Neural crest cell (in vitro differentiated cells): ENCODE results near the gene SLC26A1. TPM values are rescaled to one million over a fixed set of nuclear protein-coding genes. Genes with fewer than 3 reads are reported as not detected.

ENCODE experiments used
- DNase-seq: peaks from one replicate; pipeline ENCODE4 v3.0.0; 2021; ENCODE audit warnings: low read depth, mixed read lengths, low spot score
- H3K27ac Mint-ChIP-seq: one replicate; pipeline ENCODE4 v1.8.0; 2021; ENCODE audit warnings: mild to moderate bottlenecking, mixed read lengths; ENCODE audit not compliant: unreplicated experiment
- H3K27me3 Mint-ChIP-seq: 2 replicates; pipeline ENCODE4 v1.8.0; 2021; ENCODE audit warnings: low read depth, mild to moderate bottlenecking, mixed read lengths
- H3K36me3 Mint-ChIP-seq: 2 replicates; pipeline ENCODE4 v1.8.0; 2021; ENCODE audit warnings: low read depth, mild to moderate bottlenecking, mixed read lengths
- H3K4me1 Mint-ChIP-seq: 2 replicates; pipeline ENCODE4 v1.8.0; 2021; ENCODE audit warnings: mixed read lengths
- H3K4me3 Mint-ChIP-seq: one replicate; pipeline ENCODE4 v1.8.0; 2021; ENCODE audit warnings: mild to moderate bottlenecking, mixed read lengths
- H3K9me3 Mint-ChIP-seq: 2 replicates; pipeline ENCODE4 v1.8.0; 2021; ENCODE audit warnings: mixed read lengths
- CTCF ChIP-seq: fragments of 200-600 bp; sonication (generic); conservative IDR thresholded peaks from 2 replicates; pipeline ENCODE4 v1.5.0; 2021; ENCODE audit warnings: antibody characterized with exemption, mild to moderate bottlenecking
- total RNA-seq: library from RNA; stranded (reverse); gene quantifications from 2 replicates; pipeline ENCODE4 v1.2.1, GENCODE V29; 2021

Gene SLC26A1
- total RNA-seq, 1 donor from 2014 or later = 0.84 TPM

- no peak for TF ChIP-seq CTCF
- Mint-ChIP-seq H3K9me3 (no peaks in the 10 kb centered on the region), H3K4me3 (no peak overlapping the region), H3K4me1 (peaks cover 7% of the 10 kb centered on the region), H3K36me3 (peaks cover 3% of the 10 kb centered on the region), H3K27me3 (peaks cover 77% of the 10 kb centered on the region), H3K27ac (no peak overlapping the region)
- no peak for DNase-seq
Measured at GRCh38 chr4:1004557-1005485, 11.6 kb upstream of the SLC26A1 start.

- Mint-ChIP-seq H3K9me3 (no peaks in the 10 kb centered on the region), H3K4me1 (peaks cover 10% of the 10 kb centered on the region), H3K4me3 (peak overlapping the region; percentile 6), H3K27me3 (peaks cover 79% of the 10 kb centered on the region), H3K36me3 (peaks cover 3% of the 10 kb centered on the region), H3K27ac (no peak overlapping the region)
- no peak for TF ChIP-seq CTCF
- no peak for DNase-seq
Measured at GRCh38 chr4:1004071-1004418, 10.8 kb upstream of the SLC26A1 start.

GRCh38 chr4:1003271-1004070 lies 10.3 kb upstream of the SLC26A1 start:
- Mint-ChIP-seq H3K4me1 (peaks cover 4% of the 10 kb centered on the region), H3K27me3 (peaks cover 77% of the 10 kb centered on the region)

GRCh38 chr4:1002631-1003251 lies 9.5 kb upstream of the SLC26A1 start:
- Mint-ChIP-seq H3K27me3 (peaks cover 77% of the 10 kb centered on the region), H3K27ac (no peak overlapping the region), H3K9me3 (no peaks in the 10 kb centered on the region), H3K4me1 (peaks cover 4% of the 10 kb centered on the region), H3K36me3 (peaks cover 3% of the 10 kb centered on the region), H3K4me3 (no peak overlapping the region)
- no peak for TF ChIP-seq CTCF
- no peak for DNase-seq

More at GRCh38 chr4:1003271-1004070, 10.3 kb upstream of the SLC26A1 start:
- H3K4me3 Mint-ChIP-seq = peak overlapping the region; percentile 6
- no peak for TF ChIP-seq CTCF
- peaks cover 3% of the 10 kb centered on the region for H3K36me3 Mint-ChIP-seq
- no peak for DNase-seq
- H3K9me3 Mint-ChIP-seq = no peaks in the 10 kb centered on the region
- H3K27ac Mint-ChIP-seq = no peak overlapping the region

- no peak overlapping the region for H3K27ac Mint-ChIP-seq
- peaks cover 72% of the 10 kb centered on the region for H3K27me3 Mint-ChIP-seq
- peaks cover 3% of the 10 kb centered on the region for H3K36me3 Mint-ChIP-seq
- DNase-seq = no peak
- TF ChIP-seq CTCF = no peak
- no peaks in the 10 kb centered on the region for H3K9me3 Mint-ChIP-seq
- H3K4me1 Mint-ChIP-seq = peaks cover 4% of the 10 kb centered on the region
- H3K4me3 Mint-ChIP-seq = no peak overlapping the region
Measured at GRCh38 chr4:1002131-1002630, 9.0 kb upstream of the SLC26A1 start.
